CD4-positive, alpha-beta memory T cell (primary cell): Measurements from ENCODE around the gene KIRREL3. TPM values are rescaled to one million over a fixed set of nuclear protein-coding genes. Genes with fewer than 3 reads are reported as not detected.

Experiments used
- CTCF ChIA-PET: fragments of 350-600 bp; sonication (Branson Sonifier 250); formaldehyde crosslinking; loops from one replicate; lab custom pipeline; 2021; ENCODE audit warnings: inconsistent platforms; ENCODE audit not compliant: partially characterized antibody; lab: Charles Lee
- POLR2A ChIA-PET: fragments of 350-600 bp; sonication (Branson Sonifier 250); formaldehyde crosslinking; loops from one replicate; lab custom pipeline; 2021; ENCODE audit not compliant: partially characterized antibody; lab: Charles Lee
- DNase-seq, 5 donors: peaks; one replicate each; pipeline versions ENCODE4 v3.0.0 to v3.0.0-alpha.2; 2020 to 2022; ENCODE audit warnings: mixed read lengths in 1 of 5
- H3K27ac ChIP-seq: one replicate; pipeline ENCODE4 v1.7.0; 2013; ENCODE audit warnings: low read depth, low read length
- H3K27me3 ChIP-seq: 2 replicates; pipeline ENCODE4 v1.7.0; 2013; ENCODE audit warnings: mild to moderate bottlenecking, low read length, moderate library complexity; ENCODE audit not compliant: insufficient read depth
- H3K36me3 ChIP-seq: 2 replicates; pipeline ENCODE4 v1.7.0; 2013; ENCODE audit warnings: mild to moderate bottlenecking, low read length, moderate library complexity; ENCODE audit not compliant: insufficient read depth
- H3K4me1 ChIP-seq: 2 replicates; pipeline ENCODE4 v1.7.0; 2013; ENCODE audit warnings: mild to moderate bottlenecking, low read length, moderate library complexity; ENCODE audit not compliant: insufficient read depth
- H3K4me3 ChIP-seq, 2 donors: one replicate each; pipeline ENCODE4 v1.7.0; 2013; ENCODE audit warnings: low read length in 2 of 2, mild to moderate bottlenecking in 1 of 2
- H3K9me3 ChIP-seq, 2 donors: one replicate each; pipeline ENCODE4 v1.7.0; 2013; ENCODE audit warnings: low read length in 2 of 2, control low read depth in 1 of 2; ENCODE audit not compliant: control insufficient read depth in 1 of 2
- H3K27ac Mint-ChIP-seq, 7 donors: one replicate each; pipeline ENCODE4 v1.8.0; 2020 to 2021; ENCODE audit warnings: mixed read lengths in 7 of 7, mild to moderate bottlenecking in 6 of 7, inconsistent platforms in 3 of 7, moderate library complexity in 3 of 7
- H3K27me3 Mint-ChIP-seq, 2 donors: one replicate each; pipeline ENCODE4 v1.8.0; 2020 to 2021; ENCODE audit warnings: mixed read lengths in 2 of 2
- H3K36me3 Mint-ChIP-seq, 2 donors: one replicate each; pipeline ENCODE4 v1.8.0; 2020 to 2021; ENCODE audit warnings: mixed read lengths in 2 of 2, inconsistent platforms in 1 of 2, mild to moderate bottlenecking in 1 of 2
- H3K4me1 Mint-ChIP-seq, 4 donors: one replicate each; pipeline ENCODE4 v1.8.0; 2020 to 2021; ENCODE audit warnings: mixed read lengths in 4 of 4, mild to moderate bottlenecking in 1 of 4
- H3K4me3 Mint-ChIP-seq, 8 donors: one replicate each; pipeline ENCODE4 v1.8.0; 2020 to 2021; ENCODE audit warnings: mixed read lengths in 8 of 8, mild to moderate bottlenecking in 7 of 8, moderate library complexity in 6 of 8, inconsistent platforms in 3 of 8
- H3K9me3 Mint-ChIP-seq, 8 donors: one replicate each; pipeline ENCODE4 v1.8.0; 2020 to 2021; ENCODE audit warnings: mixed read lengths in 8 of 8, mild to moderate bottlenecking in 5 of 8, inconsistent platforms in 3 of 8, moderate library complexity in 1 of 8
- intact Hi-C: fragments of 100-400 bp; cut with micrococcal nuclease; formaldehyde crosslinking; loops from one replicate; pipeline ENCODE4 v1.15.1; 2023
- polyA plus RNA-seq, 2 donors: library from polyadenylated mRNA; unstranded; fragments of 300-500 nt; fragmentation: Illumina TruSeq; gene quantifications; one replicate each; pipeline ENCODE4 v1.2.3, GENCODE V29; 2021
- total RNA-seq, 2 experiments: library from RNA; stranded (reverse); gene quantifications; one replicate each; pipeline ENCODE4 v1.2.3, GENCODE V29; 2021

KIRREL3 gene
- total and polyA plus RNA-seq, 4 experiments from 2014 or later = not detected

GRCh38 chr11:126525702-126526101, 474.9 kb downstream of the KIRREL3 start:
- intact Hi-C loops = no loop called here
- Histone ChIP-seq H3K36me3 (no peaks in the 10 kb centered on the region), H3K4me1 (no peaks in the 10 kb centered on the region), H3K27me3 (no peaks in the 10 kb centered on the region), H3K4me3 (no peak overlapping the region), H3K9me3 (no peaks in the 10 kb centered on the region), H3K27ac (no peak overlapping the region)
- no peak overlapping the region for H3K4me3 Mint-ChIP-seq
- H3K4me1 Mint-ChIP-seq = no peaks in the 10 kb centered on the region
- H3K36me3 Mint-ChIP-seq = no peaks in the 10 kb centered on the region
- H3K9me3 Mint-ChIP-seq = no peaks in the 10 kb centered on the region
- H3K27ac Mint-ChIP-seq = no peak overlapping the region
- CTCF ChIA-PET = no interaction called here
- no peak for DNase-seq
- peaks cover 2 to 3% of the 10 kb centered on the region in 2 donors for H3K27me3 Mint-ChIP-seq
- POLR2A ChIA-PET = no interaction called here

GRCh38 chr11:126525216-126525615, 475.4 kb downstream of the KIRREL3 start:
- ChIA-PET POLR2A (no interaction called here), CTCF (no interaction called here)
- H3K27me3 ChIP-seq = no peaks in the 10 kb centered on the region
- intact Hi-C loops = no loop called here
- H3K27ac Mint-ChIP-seq = no peak overlapping the region
- no peaks in the 10 kb centered on the region for H3K9me3 ChIP-seq
- H3K27me3 Mint-ChIP-seq = peaks cover 2 to 3% of the 10 kb centered on the region in 2 donors
- no peaks in the 10 kb centered on the region for H3K4me1 ChIP-seq
- no peak overlapping the region for H3K27ac ChIP-seq
- H3K4me3 ChIP-seq = no peak overlapping the region
- H3K36me3 ChIP-seq = no peaks in the 10 kb centered on the region
- no peaks in the 10 kb centered on the region for H3K4me1 Mint-ChIP-seq
- no peaks in the 10 kb centered on the region for H3K9me3 Mint-ChIP-seq
- H3K4me3 Mint-ChIP-seq = no peak overlapping the region
- no peak for DNase-seq
- no peaks in the 10 kb centered on the region for H3K36me3 Mint-ChIP-seq

GRCh38 chr11:126523441-126524205, 476.9 kb downstream of the KIRREL3 start:
- no peak overlapping the region for H3K4me3 ChIP-seq
- peaks cover 3 to 5% of the 10 kb centered on the region in 2 donors for H3K27me3 Mint-ChIP-seq
- H3K27ac Mint-ChIP-seq = no peak overlapping the region
- no peaks in the 10 kb centered on the region for H3K4me1 Mint-ChIP-seq
- H3K9me3 Mint-ChIP-seq = no peaks in the 10 kb centered on the region
- intact Hi-C loops = no loop called here
- CTCF ChIA-PET = no interaction called here
- DNase-seq = no peak
- H3K36me3 ChIP-seq = no peaks in the 10 kb centered on the region
- H3K27me3 ChIP-seq = no peaks in the 10 kb centered on the region
- no peak overlapping the region for H3K27ac ChIP-seq
- H3K36me3 Mint-ChIP-seq = no peaks in the 10 kb centered on the region
- POLR2A ChIA-PET = no interaction called here
- H3K9me3 ChIP-seq = no peaks in the 10 kb centered on the region
- no peaks in the 10 kb centered on the region for H3K4me1 ChIP-seq
- H3K4me3 Mint-ChIP-seq = no peak overlapping the region

GRCh38 chr11:126522606-126523005, 478.0 kb downstream of the KIRREL3 start:
- Mint-ChIP-seq H3K27ac (no peak overlapping the region), H3K9me3 (no peaks in the 10 kb centered on the region), H3K4me3 (no peak overlapping the region), H3K4me1 (no peaks in the 10 kb centered on the region), H3K27me3 (peaks cover 3 to 5% of the 10 kb centered on the region in 2 donors), H3K36me3 (no peaks in the 10 kb centered on the region)
- ChIA-PET POLR2A (no interaction called here), CTCF (no interaction called here)
- intact Hi-C loops = no loop called here
- H3K9me3 ChIP-seq = no peaks in the 10 kb centered on the region
- H3K36me3 ChIP-seq = no peaks in the 10 kb centered on the region
- H3K4me3 ChIP-seq = no peak overlapping the region
- H3K27ac ChIP-seq = no peak overlapping the region
- no peaks in the 10 kb centered on the region for H3K27me3 ChIP-seq
- H3K4me1 ChIP-seq = no peaks in the 10 kb centered on the region
- DNase-seq = no peak

- no peak for DNase-seq
- Mint-ChIP-seq H3K27me3 (peaks cover 3 to 5% of the 10 kb centered on the region in 2 donors), H3K36me3 (no peaks in the 10 kb centered on the region), H3K4me1 (no peaks in the 10 kb centered on the region), H3K27ac (no peak overlapping the region), H3K9me3 (no peaks in the 10 kb centered on the region), H3K4me3 (peak overlapping the region in 1 of 8 donors; percentile 72)
- intact Hi-C loops = no loop called here
- H3K4me3 ChIP-seq = no peak overlapping the region
- no peak overlapping the region for H3K27ac ChIP-seq
- ChIA-PET POLR2A (no interaction called here), CTCF (no interaction called here)
- H3K4me1 ChIP-seq = no peaks in the 10 kb centered on the region
- H3K9me3 ChIP-seq = no peaks in the 10 kb centered on the region
- no peaks in the 10 kb centered on the region for H3K27me3 ChIP-seq
- H3K36me3 ChIP-seq = no peaks in the 10 kb centered on the region
These were observed 478.4 kb downstream of the KIRREL3 start for GRCh38 chr11:126522152-126522551.

- no peaks in the 10 kb centered on the region for H3K36me3 ChIP-seq
- H3K9me3 Mint-ChIP-seq = no peaks in the 10 kb centered on the region
- H3K4me3 Mint-ChIP-seq = no peak overlapping the region
- H3K27ac ChIP-seq = no peak overlapping the region
- DNase-seq = no peak
- intact Hi-C loops = no loop called here
- CTCF ChIA-PET = no interaction called here
- H3K4me3 ChIP-seq = no peak overlapping the region
- H3K9me3 ChIP-seq = no peaks in the 10 kb centered on the region
- no peaks in the 10 kb centered on the region for H3K4me1 Mint-ChIP-seq
- no peaks in the 10 kb centered on the region for H3K36me3 Mint-ChIP-seq
- no peaks in the 10 kb centered on the region for H3K4me1 ChIP-seq
- POLR2A ChIA-PET = no interaction called here
- H3K27me3 Mint-ChIP-seq = peaks cover 3 to 5% of the 10 kb centered on the region in 2 donors
- H3K27ac Mint-ChIP-seq = no peak overlapping the region
- no peaks in the 10 kb centered on the region for H3K27me3 ChIP-seq
These were observed 479.4 kb downstream of the KIRREL3 start for GRCh38 chr11:126521196-126521595.

- H3K9me3 ChIP-seq = no peaks in the 10 kb centered on the region
These were observed 480.5 kb downstream of the KIRREL3 start for GRCh38 chr11:126519764-126520734.

More at GRCh38 chr11:126519764-126520734, 480.5 kb downstream of the KIRREL3 start:
- peaks cover 0 to 2% (median 0%) of the 10 kb centered on the region in 8 donors for H3K9me3 Mint-ChIP-seq
- no peaks in the 10 kb centered on the region for H3K4me1 ChIP-seq
- no peak overlapping the region for H3K27ac ChIP-seq
- POLR2A ChIA-PET = no interaction called here
- H3K36me3 Mint-ChIP-seq = no peaks in the 10 kb centered on the region
- CTCF ChIA-PET = no interaction called here
- intact Hi-C loops = no loop called here
- no peaks in the 10 kb centered on the region for H3K4me1 Mint-ChIP-seq
- H3K36me3 ChIP-seq = no peaks in the 10 kb centered on the region
- H3K27me3 ChIP-seq = no peaks in the 10 kb centered on the region
- no peak overlapping the region for H3K27ac Mint-ChIP-seq
- DNase-seq = no peak
- no peak overlapping the region for H3K4me3 ChIP-seq
- H3K27me3 Mint-ChIP-seq = peaks cover 4 to 5% of the 10 kb centered on the region in 2 donors
- no peak overlapping the region for H3K4me3 Mint-ChIP-seq
